Pancreas (tissue), 10 donors: Measurements from ENCODE around the gene RNU2-63P. TPM values are rescaled to one million over a fixed set of nuclear protein-coding genes. Genes with fewer than 3 reads are reported as not detected.
A peak's percentile ranks its signal among the peaks of the same experiment; 100 is the strongest.

ENCODE experiments used
- ATAC-seq, 4 donors: fragments of 200-7000 bp; cut with Tn5 transposase; one replicate each; pipeline versions ENCODE4 v1.8.0 to v1.9.1; 2020; ENCODE audit warnings: mild to moderate bottlenecking in 4 of 4, moderate library complexity in 4 of 4
- DNase-seq, 6 donors: peaks; one replicate each; pipeline ENCODE4 v3.0.0-alpha.2; 2020
- FAIRE-seq: peaks from 2 replicates; lab custom pipeline; 2012; peaks lifted over from hg19 to GRCh38; lab: Jason Lieb, UNC
- H3K27ac ChIP-seq, 4 donors: fragments of 200-600 bp; sonication (generic); 1 replicate in 3 of 4; 2 replicates in 1 of 4; pipeline versions ENCODE4 v1.5.0 to v1.8.0; 2020
- H3K27me3 ChIP-seq, 4 donors: fragments of 200-600 bp; one replicate each; pipeline ENCODE4 v1.8.0; 2021
- H3K36me3 ChIP-seq, 3 donors: fragments of 200-600 bp; sonication (generic) in 1 of 3; one replicate each; pipeline versions ENCODE4 v1.5.0 to v1.8.0; 2020 to 2021
- H3K4me1 ChIP-seq, 3 donors: fragments of 200-600 bp; one replicate each; pipeline ENCODE4 v1.8.0; 2021
- H3K4me3 ChIP-seq, 4 donors: fragments of 200-600 bp; sonication (generic) in 2 of 4; one replicate each; pipeline versions ENCODE4 v1.5.0 to v1.8.0; 2020 to 2021
- H3K9me3 ChIP-seq, 4 donors: fragments of 200-600 bp; one replicate each; pipeline ENCODE4 v1.8.0; 2021
- CTCF ChIP-seq, 4 donors: fragments of 200-600 bp; sonication (generic) in 3 of 4; IDR thresholded peaks; one replicate each; pipeline versions ENCODE4 v1.5.0 to v1.8.0; 2021; ENCODE audit warnings: antibody characterized with exemption in 4 of 4
- WGBS, 2 donors: extraction: QIAGEN DNeasy Blood & Tissue Kit; methylation state at CpG; one replicate each; pipeline ENCODE4 v1.1.7; 2013; 5-methylcytosine and 5-hydroxymethylcytosine counted together
- intact Hi-C, 3 donors: fragments of 100-400 bp; cut with DNase I; formaldehyde crosslinking; loops; one replicate each; pipeline versions ENCODE4 v1.11.1 to v1.14.2; 2022
- polyA plus RNA-seq, 2 donors: library from polyadenylated mRNA; stranded (reverse); fragments of 200-250 nt; gene quantifications; one replicate each; pipeline ENCODE4 v1.2.3, GENCODE V29; 2013
- total RNA-seq, 6 donors: library from RNA; stranded (reverse); fragmentation: NEBNext Ultra II Directional in 4 of 6; extraction: Animal tissue kit (Norgen Biotek cat#: 25700) in 4 of 6; gene quantifications; one replicate each; pipeline versions ENCODE4 v1.2.1 to v1.2.4, GENCODE V29; 2021 to 2023
- donor health status: healthy with polysubstance abuse.
- donor health status: DM: no; HTN: no; CAD: no; lungs with moderate emphysema.
- donor health status: DM: no; HTN: no; CAD: no.
- donor health status: control.
- donor health status: control.
- donor health status: Bipolar disorder and iron deficiency.
- donor health status: DM: yes; HTN: yes; CAD: no.
- donor health status: DM: no; HTN: no; CAD: no.
- donor health status: DM: no; HTN: no; CAD: no.
- donor health status: DM: yes; HTN: yes; CAD: no.

RNU2-63P gene
- total RNA-seq (1 to 10 TPM in 1 of 6 donors, not detected in 5; 1.9 TPM), polyA plus RNA-seq (not detected)

DNA sequence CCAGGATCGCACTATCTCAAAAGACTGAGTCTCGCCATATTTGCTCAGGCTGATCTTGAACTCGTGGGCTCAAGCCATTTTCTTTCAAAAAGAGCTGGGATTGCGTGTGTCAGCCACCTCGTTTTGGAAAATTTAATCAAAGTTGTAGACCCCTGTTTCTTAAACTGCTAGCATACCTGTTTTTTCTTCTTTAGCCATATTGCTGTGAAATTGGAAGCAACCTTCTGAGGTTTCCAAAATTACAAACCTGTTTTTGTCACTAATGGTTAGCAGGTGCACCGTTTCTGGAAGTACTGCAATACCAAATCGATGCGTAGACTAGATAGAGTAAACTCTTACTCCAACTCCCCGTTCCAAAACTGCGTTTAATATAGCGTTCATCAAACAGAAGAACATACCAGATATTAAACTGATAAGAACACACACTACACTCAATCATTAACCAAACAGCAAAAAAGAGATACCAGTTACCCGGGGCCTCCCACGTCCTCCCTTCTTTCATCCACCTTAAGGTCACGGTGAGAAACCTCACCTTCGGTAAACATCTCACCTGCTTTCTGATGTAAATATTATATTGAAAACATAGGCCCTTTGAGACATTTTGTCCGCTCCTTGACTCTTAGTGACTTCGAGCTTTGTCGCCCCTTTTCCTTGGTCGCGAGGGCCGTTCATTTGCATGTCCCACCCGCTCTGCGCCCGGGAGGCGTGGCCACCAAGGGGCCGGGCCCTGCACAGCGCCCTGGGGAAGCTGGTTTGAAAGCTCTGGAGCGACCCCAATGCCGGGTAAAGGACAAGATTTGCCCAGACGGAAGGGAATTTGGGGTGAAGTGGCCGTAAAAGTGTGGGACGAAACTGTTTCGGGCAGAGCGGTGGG is at the start of gene RNU2-63P:
Gene RNU2-63P (minus strand): TSS at position 462 of the 874 bp plus-strand sequence.
- intact Hi-C loops = no loop called here
- peak within 1 kb of the TSS; percentile 52 to 67 (median 58) for H3K4me3 ChIP-seq
- FAIRE-seq = no peak
- no peaks in the 10 kb centered on the region for H3K27me3 ChIP-seq
- TF ChIP-seq CTCF (IDR thresholded peaks at IDR 0.05) = no peak
- H3K9me3 ChIP-seq = no peaks in the 10 kb centered on the region
- peak within 1 kb of the TSS; percentile 77 to 98 (median 92) for H3K27ac ChIP-seq
- peak; percentile 66 to 87 (median 82) for DNase-seq
- H3K36me3 ChIP-seq = no peaks in the 10 kb centered on the region
- ATAC-seq = peak; percentile 92 to 97 (median 94)
- H3K4me1 ChIP-seq = peaks cover 0 to 9% (median 0%) of the 10 kb centered on the region in 3 donors
- WGBS, 2 donors = 3 to 4% methylated on average over 34 of the region's 34 CpGs

GRCh38 chr2:88061295-88061694 is 44.9 kb upstream of the RNU2-63P start:
- 84 to 88% methylated on average over 3 of the region's 3 CpGs for WGBS, 2 donors

DNA sequence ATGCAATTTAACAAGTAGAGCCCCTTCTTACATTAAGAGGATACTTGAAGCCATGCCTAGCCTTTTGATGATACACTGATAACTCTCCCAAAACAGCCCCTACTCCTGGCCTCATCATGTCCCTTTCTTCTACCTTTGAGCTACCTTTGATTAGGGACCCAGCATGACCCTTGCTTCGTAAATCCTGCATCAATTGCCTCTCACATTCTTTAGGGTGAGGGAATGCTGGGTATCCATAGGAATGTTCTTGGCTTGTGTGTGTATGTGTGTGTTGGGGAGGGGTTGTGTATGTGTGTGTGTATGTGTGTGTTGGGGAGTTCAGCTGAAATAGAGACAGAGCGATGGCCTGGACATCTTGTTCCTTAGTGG is 44.5 kb upstream of the RNU2-63P start:
- ATAC-seq = no peak
- 55 to 77% methylated on average over 2 of the region's 2 CpGs for WGBS, 2 donors
- FAIRE-seq = no peak

More at GRCh38 chr2:88061295-88061694, 44.9 kb upstream of the RNU2-63P start:
- H3K27ac ChIP-seq = no peak overlapping the region
- H3K4me1 ChIP-seq = no peaks in the 10 kb centered on the region
- H3K27me3 ChIP-seq = no peaks in the 10 kb centered on the region
- no peaks in the 10 kb centered on the region for H3K36me3 ChIP-seq
- intact Hi-C loops = loop anchor here in 2 of 3 donors (5.0 kb wide), 1 partner anchor 101 kb away; no protein-coding TSS in a partner anchor
- no peak for TF ChIP-seq CTCF (IDR thresholded peaks at IDR 0.05)
- FAIRE-seq = no peak
- DNase-seq = no peak
- no peaks in the 10 kb centered on the region for H3K9me3 ChIP-seq
- no peak overlapping the region for H3K4me3 ChIP-seq
- no peak for ATAC-seq

DNA sequence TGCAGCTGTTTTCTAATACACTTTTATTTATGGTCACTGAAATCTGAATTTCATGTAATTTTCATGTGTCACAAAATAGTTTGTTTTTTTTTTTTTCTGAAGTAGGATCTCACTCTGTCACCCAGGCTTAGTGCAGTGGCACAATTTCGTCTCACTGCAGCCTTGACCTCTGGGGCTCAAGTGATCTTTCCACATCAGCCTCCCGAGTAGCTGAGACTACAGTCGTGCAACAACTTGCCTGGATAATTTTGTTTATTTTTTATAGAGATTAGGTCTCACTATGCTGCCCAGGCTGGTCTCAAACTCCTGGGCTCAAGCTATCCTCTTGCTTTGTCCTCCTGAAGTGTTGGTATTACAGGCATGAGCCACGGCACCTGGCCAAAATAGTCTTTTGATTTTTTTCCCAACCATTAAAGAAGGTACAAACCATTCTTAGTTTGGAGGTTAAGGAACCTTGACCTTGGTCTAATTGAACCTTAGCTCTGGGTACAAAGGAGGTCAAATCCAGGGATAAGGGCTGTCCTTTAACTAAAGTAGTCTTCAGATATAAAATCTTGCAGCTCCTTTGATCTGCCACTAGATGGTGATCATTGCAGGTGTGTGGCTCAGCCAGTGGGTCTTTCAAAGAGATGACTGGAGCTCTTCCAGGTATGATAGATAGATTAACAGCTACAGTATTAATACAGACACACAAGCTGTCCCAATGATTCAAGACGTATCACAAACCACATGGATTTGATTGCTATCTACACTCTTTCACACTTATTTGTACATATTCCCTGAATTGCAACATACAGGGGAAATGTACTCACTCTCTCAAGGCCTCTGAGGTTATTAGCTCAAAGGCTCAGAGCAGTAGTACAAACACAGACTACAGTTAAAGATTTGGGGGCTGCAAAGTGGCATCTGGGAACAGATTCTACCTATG is 43.9 kb upstream of the RNU2-63P start:
- ATAC-seq = peak in 3 of 4 donors; percentile 51 to 61 (median 54)
- Histone ChIP-seq H3K9me3 (no peaks in the 10 kb centered on the region), H3K4me1 (no peaks in the 10 kb centered on the region), H3K27ac (no peak overlapping the region), H3K27me3 (no peaks in the 10 kb centered on the region), H3K4me3 (no peak overlapping the region), H3K36me3 (no peaks in the 10 kb centered on the region)
- no peak for DNase-seq
- WGBS, 2 donors = 23 to 25% methylated on average over 5 of the region's 5 CpGs
- FAIRE-seq = no peak
- peak; percentile 41 to 69 (median 59) for TF ChIP-seq CTCF (IDR thresholded peaks at IDR 0.05)
- intact Hi-C loops = loop anchor here in 2 of 3 donors (5.0 kb wide), 1 partner anchor 102 kb away; no protein-coding TSS in a partner anchor

More for the DNA sequence above, 44.5 kb upstream of the RNU2-63P start:
- no peaks in the 10 kb centered on the region for H3K36me3 ChIP-seq
- H3K4me3 ChIP-seq = no peak overlapping the region
- intact Hi-C loops = loop anchor here in 2 of 3 donors (5.0 kb wide), 1 partner anchor 101 kb away; no protein-coding TSS in a partner anchor
- H3K27ac ChIP-seq = no peak overlapping the region
- DNase-seq = no peak
- H3K9me3 ChIP-seq = no peaks in the 10 kb centered on the region
- no peaks in the 10 kb centered on the region for H3K4me1 ChIP-seq
- no peaks in the 10 kb centered on the region for H3K27me3 ChIP-seq
- TF ChIP-seq CTCF (IDR thresholded peaks at IDR 0.05) = no peak
